ENCODE results near the gene RANBP3.

- TF ChIP-seq CTCF (IDR thresholded peaks at IDR 0.05) (no peak), POLR2A (IDR thresholded peaks at IDR 0.05) (no peak)
Measured at GRCh38 chr19:5959260-5960004, 18.5 kb downstream of the RANBP3 start.

Measured in adrenal gland (tissue), 5 donors.